Panc1 (cell line): Measurements from ENCODE around the gene AKAP13.

Source experiments
- CTCF ChIP-seq: fragments of 450-650 bp; IDR thresholded peaks from 2 replicates; pipeline ENCODE4 v1.5.1; 2017; ENCODE audit warnings: mild to moderate bottlenecking
- POLR2AphosphoS5 ChIP-seq: IDR thresholded peaks from 2 replicates; pipeline ENCODE4 v1.6.1; 2012; ENCODE audit warnings: mild to moderate bottlenecking, low read depth, low read length, moderate library complexity
- REST ChIP-seq, 2 experiments: IDR thresholded peaks; 2 replicates each; pipeline ENCODE4 v1.6.1; 2011 to 2012; ENCODE audit warnings: low read depth in 2 of 2, control low read depth in 1 of 2, low read length in 1 of 2, mild to moderate bottlenecking in 1 of 2, moderate library complexity in 1 of 2; ENCODE audit not compliant: insufficient read depth in 1 of 2

DNA sequence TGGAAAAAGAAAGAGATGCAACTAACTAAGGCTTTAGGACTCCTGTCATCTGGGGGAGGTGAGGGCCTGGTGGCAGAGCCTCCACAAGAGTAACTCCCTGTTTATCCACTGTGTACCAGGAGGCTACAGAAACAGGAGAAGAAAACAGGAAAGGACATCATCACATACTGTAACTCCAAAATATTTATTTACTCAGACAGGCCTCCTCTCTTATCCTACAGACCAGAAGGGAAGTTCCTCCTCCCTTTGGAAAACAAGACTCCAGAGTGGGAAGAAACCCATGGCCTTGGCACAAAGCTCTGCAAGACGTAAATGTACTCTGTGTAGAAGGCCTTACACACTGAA, 40.1 kb upstream of the AKAP13 start:
- TF ChIP-seq CTCF (no peak), REST (IDR thresholded peaks at IDR 0.05; ENCODE audit: insufficient read depth in 1 of 2, low read depth in 2 of 2, low read length in 1 of 2) (no peak), POLR2AphosphoS5 (no peak)
